Measurements from ENCODE around the gene ADARB2.

DNA sequence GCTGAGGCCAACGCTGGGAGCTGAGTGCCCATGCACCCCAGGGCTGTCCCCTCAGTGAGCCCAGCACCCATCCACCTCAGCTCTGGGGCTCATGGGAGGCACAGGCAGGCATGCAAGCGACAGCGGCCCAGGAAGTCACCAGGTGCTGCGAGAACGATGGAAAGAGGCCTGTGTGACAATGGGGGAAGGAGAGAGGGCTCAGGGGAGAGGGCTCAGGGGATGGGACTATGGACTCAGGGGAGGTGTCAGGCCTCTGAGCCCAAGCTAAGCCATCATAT, 388.6 kb downstream of the ADARB2 start:
- TF ChIP-seq, protein P1, sequence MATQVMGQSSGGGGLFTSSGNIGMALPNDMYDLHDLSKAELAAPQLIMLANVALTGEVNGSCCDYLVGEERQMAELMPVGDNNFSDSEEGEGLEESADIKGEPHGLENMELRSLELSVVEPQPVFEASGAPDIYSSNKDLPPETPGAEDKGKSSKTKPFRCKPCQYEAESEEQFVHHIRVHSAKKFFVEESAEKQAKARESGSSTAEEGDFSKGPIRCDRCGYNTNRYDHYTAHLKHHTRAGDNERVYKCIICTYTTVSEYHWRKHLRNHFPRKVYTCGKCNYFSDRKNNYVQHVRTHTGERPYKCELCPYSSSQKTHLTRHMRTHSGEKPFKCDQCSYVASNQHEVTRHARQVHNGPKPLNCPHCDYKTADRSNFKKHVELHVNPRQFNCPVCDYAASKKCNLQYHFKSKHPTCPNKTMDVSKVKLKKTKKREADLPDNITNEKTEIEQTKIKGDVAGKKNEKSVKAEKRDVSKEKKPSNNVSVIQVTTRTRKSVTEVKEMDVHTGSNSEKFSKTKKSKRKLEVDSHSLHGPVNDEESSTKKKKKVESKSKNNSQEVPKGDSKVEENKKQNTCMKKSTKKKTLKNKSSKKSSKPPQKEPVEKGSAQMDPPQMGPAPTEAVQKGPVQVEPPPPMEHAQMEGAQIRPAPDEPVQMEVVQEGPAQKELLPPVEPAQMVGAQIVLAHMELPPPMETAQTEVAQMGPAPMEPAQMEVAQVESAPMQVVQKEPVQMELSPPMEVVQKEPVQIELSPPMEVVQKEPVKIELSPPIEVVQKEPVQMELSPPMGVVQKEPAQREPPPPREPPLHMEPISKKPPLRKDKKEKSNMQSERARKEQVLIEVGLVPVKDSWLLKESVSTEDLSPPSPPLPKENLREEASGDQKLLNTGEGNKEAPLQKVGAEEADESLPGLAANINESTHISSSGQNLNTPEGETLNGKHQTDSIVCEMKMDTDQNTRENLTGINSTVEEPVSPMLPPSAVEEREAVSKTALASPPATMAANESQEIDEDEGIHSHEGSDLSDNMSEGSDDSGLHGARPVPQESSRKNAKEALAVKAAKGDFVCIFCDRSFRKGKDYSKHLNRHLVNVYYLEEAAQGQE (IDR thresholded peaks at IDR 0.05; ENCODE audit: insufficient read depth in 1 of 2, low read depth in 2 of 2, low read length in 2 of 2), result no peak
- no peak for TF ChIP-seq TAF1 (IDR thresholded peaks at IDR 0.05; ENCODE audit: borderline replicate concordance, insufficient read depth, low read length)
- TF ChIP-seq POLR2AphosphoS5 (IDR thresholded peaks at IDR 0.05; ENCODE audit: low read depth, low read length), result no peak
- TF ChIP-seq FOXP2 (optimal IDR thresholded peaks at IDR 0.05; ENCODE audit: borderline replicate concordance, extremely low read depth, extremely low read length, insufficient read depth), result no peak
